ENCODE results near the gene TRPV4.
A peak's percentile ranks its signal among the peaks of the same experiment; 100 is the strongest.

TRPV4 gene

GRCh38 chr12:109847142-109847735, 14.0 kb upstream of the TRPV4 start:
- peaks cover 10 to 48% (median 30%) of the 10 kb centered on the region in 10 experiments for H3K4me1 ChIP-seq
- H3K9me3 ChIP-seq (replicated peaks in 1 of 11) = no peaks in the 10 kb centered on the region
- no peaks in the 10 kb centered on the region for H4K20me1 ChIP-seq
- H3K4me3 ChIP-seq = no peak overlapping the region
- peak overlapping the region in 5 of 11 experiments; percentile 53 to 78 (median 76); a peak in 10 of 22 replicates for H3K4me2 ChIP-seq
- no peaks in the 10 kb centered on the region for H3K27me3 ChIP-seq
- H3K27ac ChIP-seq = peak overlapping the region in 5 of 11 experiments; percentile 28 to 70 (median 63); a peak in 10 of 22 replicates
- H3K36me3 ChIP-seq = peaks cover 0 to 10% (median under 1%) of the 10 kb centered on the region in 11 experiments; a peak in 11 of 22 replicates
- TF ChIP-seq Cebpa-rat (IDR thresholded peaks at IDR 0.05) = no peak
- peak overlapping the region in 4 of 11 experiments; percentile 14 to 59 (median 49); a peak in 6 of 22 replicates for H3K9ac ChIP-seq

- no peaks in the 10 kb centered on the region for H3K9me3 ChIP-seq (replicated peaks in 1 of 11)
- no peak for TF ChIP-seq Cebpa-rat (IDR thresholded peaks at IDR 0.05)
- H3K27me3 ChIP-seq = no peaks in the 10 kb centered on the region
- H3K36me3 ChIP-seq = peaks cover 0 to 5% (median 0%) of the 10 kb centered on the region in 11 experiments; a peak in 2 of 22 replicates
- peak overlapping the region in 5 of 11 experiments; percentile 3 to 70 (median 63); a peak in 9 of 22 replicates for H3K27ac ChIP-seq
- peak overlapping the region in 10 of 11 experiments; percentile 30 to 78 (median 48); a peak in 14 of 22 replicates for H3K4me2 ChIP-seq
- H3K9ac ChIP-seq = peak overlapping the region in 4 of 11 experiments; percentile 1 to 59 (median 38); a peak in 7 of 22 replicates
- H3K4me1 ChIP-seq = peaks cover 10 to 49% (median 28%) of the 10 kb centered on the region in 10 experiments
- no peaks in the 10 kb centered on the region for H4K20me1 ChIP-seq
- no peak overlapping the region; a peak in 1 of 20 replicates for H3K4me3 ChIP-seq
Measured at GRCh38 chr12:109845824-109846205, 12.6 kb upstream of the TRPV4 start.

GRCh38 chr12:109844983-109845823, 12.0 kb upstream of the TRPV4 start:
- H3K4me3 ChIP-seq = no peak overlapping the region; a peak in 1 of 20 replicates
- H3K9ac ChIP-seq = peak overlapping the region in 2 of 11 experiments; percentile 27 to 49; a peak in 2 of 22 replicates
- no peaks in the 10 kb centered on the region for H3K9me3 ChIP-seq (replicated peaks in 1 of 11)
- no peaks in the 10 kb centered on the region for H3K27me3 ChIP-seq
- TF ChIP-seq Cebpa-rat (IDR thresholded peaks at IDR 0.05) = no peak
- peak overlapping the region in 5 of 11 experiments; percentile 3 to 70 (median 63); a peak in 9 of 22 replicates for H3K27ac ChIP-seq
- no peaks in the 10 kb centered on the region for H4K20me1 ChIP-seq
- peak overlapping the region; percentile 30 to 78 (median 42); a peak in 19 of 22 replicates for H3K4me2 ChIP-seq
- H3K4me1 ChIP-seq = peaks cover 10 to 53% (median 28%) of the 10 kb centered on the region in 10 experiments
- no peaks in the 10 kb centered on the region; a peak in 1 of 22 replicates for H3K36me3 ChIP-seq

GRCh38 chr12:109844091-109844490, 10.9 kb upstream of the TRPV4 start:
- Histone ChIP-seq H3K4me3 (no peak overlapping the region), H3K27ac (no peak overlapping the region), H3K4me1 (peaks cover 3 to 46% (median 22%) of the 10 kb centered on the region in 10 experiments), H4K20me1 (no peaks in the 10 kb centered on the region), H3K27me3 (no peaks in the 10 kb centered on the region), H3K36me3 (no peaks in the 10 kb centered on the region), H3K4me2 (no peak overlapping the region), H3K9ac (no peak overlapping the region), H3K9me3 (replicated peaks in 1 of 11) (no peaks in the 10 kb centered on the region)
- no peak for TF ChIP-seq Cebpa-rat (IDR thresholded peaks at IDR 0.05)

- no peak for TF ChIP-seq Cebpa-rat (IDR thresholded peaks at IDR 0.05)
- Histone ChIP-seq H3K4me3 (no peak overlapping the region), H3K36me3 (no peaks in the 10 kb centered on the region), H3K27ac (no peak overlapping the region), H3K9ac (no peak overlapping the region), H3K27me3 (no peaks in the 10 kb centered on the region), H3K4me1 (peaks cover 0 to 50% (median 13%) of the 10 kb centered on the region in 10 experiments; a peak in 12 of 20 replicates), H3K4me2 (no peak overlapping the region), H3K9me3 (replicated peaks in 1 of 11) (no peaks in the 10 kb centered on the region), H4K20me1 (no peaks in the 10 kb centered on the region)
Measured at GRCh38 chr12:109842021-109842420, 8.8 kb upstream of the TRPV4 start.

GRCh38 chr12:109841356-109841755, 8.2 kb upstream of the TRPV4 start:
- Histone ChIP-seq H3K4me2 (peak overlapping the region in 1 of 11 experiments; percentile 0; a peak in 2 of 22 replicates), H3K4me3 (no peak overlapping the region), H3K9me3 (replicated peaks in 1 of 11) (no peaks in the 10 kb centered on the region), H4K20me1 (no peaks in the 10 kb centered on the region), H3K27me3 (no peaks in the 10 kb centered on the region), H3K9ac (no peak overlapping the region), H3K36me3 (no peaks in the 10 kb centered on the region), H3K27ac (no peak overlapping the region), H3K4me1 (peaks cover 0 to 50% (median 9%) of the 10 kb centered on the region in 10 experiments; a peak in 12 of 20 replicates)
- TF ChIP-seq Cebpa-rat (IDR thresholded peaks at IDR 0.05) = no peak

- Histone ChIP-seq H3K36me3 (no peaks in the 10 kb centered on the region), H3K27ac (no peak overlapping the region), H3K9me3 (replicated peaks in 1 of 11) (no peaks in the 10 kb centered on the region), H3K4me1 (peaks cover 0 to 46% (median 4%) of the 10 kb centered on the region in 10 experiments; a peak in 11 of 20 replicates), H3K4me2 (peak overlapping the region in 2 of 11 experiments; percentile 0 to 46; a peak in 2 of 22 replicates), H3K27me3 (no peaks in the 10 kb centered on the region), H3K4me3 (no peak overlapping the region), H3K9ac (0 out of 22 replicates have a peak overlapping the region, but pooled peaks of 1 of the 11 experiments have one; percentile 5), H4K20me1 (no peaks in the 10 kb centered on the region)
- no peak for TF ChIP-seq Cebpa-rat (IDR thresholded peaks at IDR 0.05)
Measured at GRCh38 chr12:109840305-109841074, 7.3 kb upstream of the TRPV4 start.

- peaks cover 0 to 55% (median 0%) of the 10 kb centered on the region in 10 experiments; a peak in 7 of 20 replicates for H3K4me1 ChIP-seq
- no peak for TF ChIP-seq Cebpa-rat (IDR thresholded peaks at IDR 0.05)
- no peaks in the 10 kb centered on the region for H4K20me1 ChIP-seq
- no peaks in the 10 kb centered on the region for H3K9me3 ChIP-seq (replicated peaks in 1 of 11)
- no peak overlapping the region for H3K4me2 ChIP-seq
- H3K27me3 ChIP-seq = peaks cover 0 to 9% (median 2%) of the 10 kb centered on the region in 11 experiments; a peak in 9 of 22 replicates
- no peaks in the 10 kb centered on the region for H3K36me3 ChIP-seq
- no peak overlapping the region for H3K27ac ChIP-seq
- no peak overlapping the region for H3K9ac ChIP-seq
- H3K4me3 ChIP-seq = no peak overlapping the region
Measured at GRCh38 chr12:109839444-109839843, 6.2 kb upstream of the TRPV4 start.

Data from BLaER1 treated with 17β-estradiol and CSF1 and Interleukin-3, amounts not matched to agents 10 nM and 100 nM (cell line).